SH-SY5Y (cell line): ENCODE results near the gene DHX35.

Experiments used
- GATA2 ChIP-seq: IDR thresholded peaks from 2 replicates; pipeline ENCODE4 v1.6.1; 2011; ENCODE audit warnings: mild to moderate bottlenecking, low read depth, low read length
- GATA3 ChIP-seq: IDR thresholded peaks from 2 replicates; pipeline ENCODE4 v1.6.1; 2011; ENCODE audit warnings: low read depth, mild to moderate bottlenecking, low read length, moderate library complexity

DNA sequence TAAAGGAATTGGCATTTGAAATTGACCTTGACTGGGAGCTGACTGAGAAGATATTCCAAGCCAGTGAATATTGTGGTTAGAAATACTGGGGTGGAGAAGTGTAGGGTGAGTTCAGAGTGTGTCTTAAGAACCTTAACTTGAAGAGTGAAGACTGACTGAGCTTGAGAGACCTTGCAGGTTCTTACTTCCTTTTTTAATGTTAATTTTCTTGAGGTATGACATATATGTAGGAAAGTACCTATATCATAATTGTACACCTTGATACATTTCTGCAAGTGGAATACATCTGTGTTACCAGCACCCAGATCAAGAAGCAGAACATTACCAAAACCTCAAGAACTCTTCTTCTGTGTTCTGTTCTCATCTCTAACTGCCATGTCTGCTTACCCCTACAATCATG, 11.0 kb downstream of the DHX35 start:
- TF ChIP-seq GATA2, result no peak
- no peak for TF ChIP-seq GATA3
